Measurements from ENCODE around the gene OTULIN. TPM values are rescaled to one million over a fixed set of nuclear protein-coding genes. Genes with fewer than 3 reads are reported as not detected.

Gene OTULIN
- total and polyA plus RNA-seq, 9 donors: 10.0 to 20.2 (median 12.6) TPM

- peaks cover 32% of the 10 kb centered on the region for H3K36me3 ChIP-seq (ENCODE audit: control insufficient read depth, insufficient read depth, low read length)
- H3K4me1 ChIP-seq (ENCODE audit: control insufficient read depth, insufficient read depth, low read length): peaks cover 10% of the 10 kb centered on the region
- H3K27me3 ChIP-seq (ENCODE audit: control insufficient read depth, insufficient read depth, low read length): no peaks in the 10 kb centered on the region
- no peak for DNase-seq
- H3K27ac ChIP-seq (ENCODE audit: low read length): no peak overlapping the region
- WGBS (ENCODE audit: insufficient coverage): 87% methylated on average over 7 of the region's 13 CpGs
- peaks cover 2% of the 10 kb centered on the region for H3K9me3 ChIP-seq (replicated peaks; ENCODE audit: control insufficient read depth, low read depth, low read length)
- H3K4me3 ChIP-seq (ENCODE audit: low read length): no peak overlapping the region
Measured at GRCh38 chr5:14716755-14717752, 52.5 kb downstream of the OTULIN start.

GRCh38 chr5:14718778-14719177 lies 54.3 kb downstream of the OTULIN start:
- Histone ChIP-seq H3K36me3 (ENCODE audit: control insufficient read depth, insufficient read depth, low read length) (peaks cover 15% of the 10 kb centered on the region), H3K4me3 (ENCODE audit: low read length) (no peak overlapping the region), H3K27ac (ENCODE audit: low read length) (no peak overlapping the region), H3K9me3 (replicated peaks; ENCODE audit: control insufficient read depth, low read depth, low read length) (peaks cover 2% of the 10 kb centered on the region), H3K4me1 (ENCODE audit: control insufficient read depth, insufficient read depth, low read length) (peaks cover 10% of the 10 kb centered on the region), H3K27me3 (ENCODE audit: control insufficient read depth, insufficient read depth, low read length) (no peaks in the 10 kb centered on the region)
- 94% methylated on average over 3 of the region's 5 CpGs for WGBS (ENCODE audit: insufficient coverage)
- no peak for DNase-seq

- no peak overlapping the region for H3K4me3 ChIP-seq (ENCODE audit: low read length)
- peaks cover 4% of the 10 kb centered on the region for H3K36me3 ChIP-seq (ENCODE audit: control insufficient read depth, insufficient read depth, low read length)
- H3K27ac ChIP-seq (ENCODE audit: low read length): no peak overlapping the region
- H3K4me1 ChIP-seq (ENCODE audit: control insufficient read depth, insufficient read depth, low read length): no peaks in the 10 kb centered on the region
- H3K9me3 ChIP-seq (replicated peaks; ENCODE audit: control insufficient read depth, low read depth, low read length): peaks cover 2% of the 10 kb centered on the region
- WGBS (ENCODE audit: insufficient coverage): 93% methylated on average over 3 of the region's 3 CpGs
- no peaks in the 10 kb centered on the region for H3K27me3 ChIP-seq (ENCODE audit: control insufficient read depth, insufficient read depth, low read length)
- no peak for DNase-seq
Measured at GRCh38 chr5:14720236-14720923, 55.9 kb downstream of the OTULIN start.

GRCh38 chr5:14721990-14722656 lies 57.6 kb downstream of the OTULIN start:
- 93% methylated on average over 4 of the region's 7 CpGs for whole genome bisulfite sequencing (ENCODE audit: insufficient coverage)
- Histone ChIP-seq H3K9me3 (replicated peaks; ENCODE audit: control insufficient read depth, low read depth, low read length) (peaks cover 2% of the 10 kb centered on the region), H3K36me3 (ENCODE audit: control insufficient read depth, insufficient read depth, low read length) (no peaks in the 10 kb centered on the region), H3K27me3 (ENCODE audit: control insufficient read depth, insufficient read depth, low read length) (no peaks in the 10 kb centered on the region), H3K27ac (ENCODE audit: low read length) (no peak overlapping the region), H3K4me3 (ENCODE audit: low read length) (no peak overlapping the region), H3K4me1 (ENCODE audit: control insufficient read depth, insufficient read depth, low read length) (no peaks in the 10 kb centered on the region)
- no peak for DNase-seq

GRCh38 chr5:14722923-14723322 lies 58.4 kb downstream of the OTULIN start:
- H3K4me3 ChIP-seq (ENCODE audit: low read length): no peak overlapping the region
- WGBS (ENCODE audit: insufficient coverage): 83% methylated on average over 1 of the region's 8 CpGs
- peaks cover 2% of the 10 kb centered on the region for H3K9me3 ChIP-seq (replicated peaks; ENCODE audit: control insufficient read depth, low read depth, low read length)
- H3K27me3 ChIP-seq (ENCODE audit: control insufficient read depth, insufficient read depth, low read length): no peaks in the 10 kb centered on the region
- H3K27ac ChIP-seq (ENCODE audit: low read length): no peak overlapping the region
- no peaks in the 10 kb centered on the region for H3K36me3 ChIP-seq (ENCODE audit: control insufficient read depth, insufficient read depth, low read length)
- no peaks in the 10 kb centered on the region for H3K4me1 ChIP-seq (ENCODE audit: control insufficient read depth, insufficient read depth, low read length)
- DNase-seq: no peak

GRCh38 chr5:14723701-14724132 lies 59.2 kb downstream of the OTULIN start:
- WGBS (ENCODE audit: insufficient coverage): 76% methylated on average over 4 of the region's 4 CpGs
- H3K4me3 ChIP-seq (ENCODE audit: low read length): no peak overlapping the region
- H3K9me3 ChIP-seq (replicated peaks; ENCODE audit: control insufficient read depth, low read depth, low read length): peaks cover 2% of the 10 kb centered on the region
- no peaks in the 10 kb centered on the region for H3K4me1 ChIP-seq (ENCODE audit: control insufficient read depth, insufficient read depth, low read length)
- no peaks in the 10 kb centered on the region for H3K27me3 ChIP-seq (ENCODE audit: control insufficient read depth, insufficient read depth, low read length)
- no peaks in the 10 kb centered on the region for H3K36me3 ChIP-seq (ENCODE audit: control insufficient read depth, insufficient read depth, low read length)
- DNase-seq: no peak
- H3K27ac ChIP-seq (ENCODE audit: low read length): no peak overlapping the region

GRCh38 chr5:14724633-14725032 lies 60.1 kb downstream of the OTULIN start:
- 63% methylated on average over 8 of the region's 10 CpGs for WGBS (ENCODE audit: insufficient coverage)
- no peaks in the 10 kb centered on the region for H3K4me1 ChIP-seq (ENCODE audit: control insufficient read depth, insufficient read depth, low read length)
- no peaks in the 10 kb centered on the region for H3K27me3 ChIP-seq (ENCODE audit: control insufficient read depth, insufficient read depth, low read length)
- peaks cover 2% of the 10 kb centered on the region for H3K9me3 ChIP-seq (replicated peaks; ENCODE audit: control insufficient read depth, low read depth, low read length)
- H3K4me3 ChIP-seq (ENCODE audit: low read length): no peak overlapping the region
- no peaks in the 10 kb centered on the region for H3K36me3 ChIP-seq (ENCODE audit: control insufficient read depth, insufficient read depth, low read length)
- DNase-seq: peak; percentile 59
- no peak overlapping the region for H3K27ac ChIP-seq (ENCODE audit: low read length)

GRCh38 chr5:14726066-14726838 lies 61.7 kb downstream of the OTULIN start:
- no peaks in the 10 kb centered on the region for H3K4me1 ChIP-seq (ENCODE audit: control insufficient read depth, insufficient read depth, low read length)
- no peak for DNase-seq

GRCh38 chr5:14727428-14727865 lies 62.9 kb downstream of the OTULIN start:
- Histone ChIP-seq H3K4me1 (ENCODE audit: control insufficient read depth, insufficient read depth, low read length) (no peaks in the 10 kb centered on the region), H3K4me3 (ENCODE audit: low read length) (no peak overlapping the region), H3K27ac (ENCODE audit: low read length) (no peak overlapping the region), H3K27me3 (ENCODE audit: control insufficient read depth, insufficient read depth, low read length) (no peaks in the 10 kb centered on the region), H3K9me3 (replicated peaks; ENCODE audit: control insufficient read depth, low read depth, low read length) (no peaks in the 10 kb centered on the region), H3K36me3 (ENCODE audit: control insufficient read depth, insufficient read depth, low read length) (no peaks in the 10 kb centered on the region)
- WGBS (ENCODE audit: insufficient coverage): 5% methylated on average over 7 of the region's 7 CpGs
- peak; percentile 85 for DNase-seq

More at GRCh38 chr5:14726066-14726838, 61.7 kb downstream of the OTULIN start:
- Histone ChIP-seq H3K27me3 (ENCODE audit: control insufficient read depth, insufficient read depth, low read length) (no peaks in the 10 kb centered on the region), H3K36me3 (ENCODE audit: control insufficient read depth, insufficient read depth, low read length) (no peaks in the 10 kb centered on the region), H3K9me3 (replicated peaks; ENCODE audit: control insufficient read depth, low read depth, low read length) (no peaks in the 10 kb centered on the region), H3K27ac (ENCODE audit: low read length) (no peak overlapping the region), H3K4me3 (ENCODE audit: low read length) (no peak overlapping the region)
- WGBS (ENCODE audit: insufficient coverage): 76% methylated on average over 13 of the region's 14 CpGs

Data from muscle of leg (tissue), 11 donors.